Right ventricle myocardium inferior (tissue), 1 donor: ENCODE data around the gene OR2G2. TPM values are rescaled to one million over a fixed set of nuclear protein-coding genes. Genes with fewer than 3 reads are reported as not detected.

Experiments used
- ATAC-seq: fragments of 200-7000 bp; cut with Tn5 transposase; one replicate; pipeline ENCODE4 v1.9.1; 2020; ENCODE audit warnings: mild to moderate bottlenecking, moderate library complexity
- DNase-seq: peaks from one replicate; pipeline ENCODE4 v3.0.0; 2021; ENCODE audit errors: missing footprints
- intact Hi-C: fragments of 100-400 bp; cut with DNase I; formaldehyde crosslinking; loops from one replicate; pipeline ENCODE4 v1.11.0; 2022
- total RNA-seq: library from RNA; stranded (reverse); fragmentation: NEBNext Ultra II Directional; extraction: Animal tissue kit (Norgen Biotek cat#: 25700); gene quantifications from one replicate; pipeline ENCODE4 v1.2.1, GENCODE V29; 2021
- donor health status: DM: no; HTN: yes; CAD: no; lungs with severe emphysema.

Gene OR2G2
- total RNA-seq, 1 donor from 2014 or later: not detected

DNA sequence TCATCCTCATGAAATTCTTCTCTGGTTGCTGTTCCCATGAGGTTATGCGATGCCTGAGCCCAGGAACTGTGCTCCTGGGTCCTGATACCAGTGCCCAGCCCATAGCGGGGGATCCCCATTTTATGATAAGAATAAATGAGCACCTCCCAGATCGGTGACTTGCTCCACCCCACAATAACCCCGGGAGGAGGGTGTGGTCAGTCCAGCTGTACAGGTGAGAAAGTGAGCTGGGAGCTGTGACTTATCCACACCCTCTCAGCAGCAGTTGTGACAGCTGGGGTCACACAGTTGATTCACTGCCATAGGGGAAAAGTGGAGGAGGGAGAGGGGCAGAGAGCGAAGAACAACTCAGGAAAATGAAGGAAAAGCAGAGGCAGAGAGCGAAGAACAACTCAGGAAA is 50.6 kb downstream of the OR2G2 start:
- no peak for ATAC-seq

More for the DNA sequence above, 50.6 kb downstream of the OR2G2 start:
- intact Hi-C loops: no loop called here
- DNase-seq: no peak

Other genes starting within 250 kb of the OR2G2 start
- gene NLRP3, start 172.2 kb upstream of the OR2G2 start, total RNA-seq: 1.2 TPM
- gene OR2B11, start 130.3 kb upstream of the OR2G2 start, total RNA-seq: not detected
- gene OR2C3, start 51.9 kb upstream of the OR2G2 start, total RNA-seq: 0.03 TPM
- gene GCSAML, start 39.2 kb upstream of the OR2G2 start, total RNA-seq: 0.05 TPM
- not detected for gene OR2G3, start 17.2 kb downstream of the OR2G2 start, total RNA-seq
- gene OR13G1, start 91.4 kb downstream of the OR2G2 start, total RNA-seq: not detected
- gene OR6F1, start 128.3 kb downstream of the OR2G2 start, total RNA-seq: not detected
- not detected for gene OR14K1, start 150.3 kb downstream of the OR2G2 start, total RNA-seq
- not detected for gene OR14A2, start 159.8 kb downstream of the OR2G2 start, total RNA-seq
- not detected for gene OR1C1, start 172.2 kb downstream of the OR2G2 start, total RNA-seq
- not detected for gene OR14A16, start 235.8 kb downstream of the OR2G2 start, total RNA-seq